ENCODE results near the gene SCNN1B.

SCNN1B gene

GRCh38 chr16:23323224-23324030 is 21.3 kb downstream of the SCNN1B start:
- no peak for DNase-seq

GRCh38 chr16:23324727-23325126 is 22.6 kb downstream of the SCNN1B start:
- DNase-seq = no peak

- DNase-seq = no peak
Measured at GRCh38 chr16:23327836-23328235, 25.7 kb downstream of the SCNN1B start.

- DNase-seq = no peak
Measured at GRCh38 chr16:23330161-23330560, 28.1 kb downstream of the SCNN1B start.

- DNase-seq = no peak
Measured at GRCh38 chr16:23330583-23331249, 28.6 kb downstream of the SCNN1B start.

GRCh38 chr16:23333034-23333579 is 31.0 kb downstream of the SCNN1B start:
- no peak for DNase-seq

GRCh38 chr16:23333831-23334456 is 31.8 kb downstream of the SCNN1B start:
- no peak for DNase-seq

- DNase-seq = no peak
Measured at GRCh38 chr16:23334457-23334853, 32.4 kb downstream of the SCNN1B start.

GRCh38 chr16:23334950-23335349 is 32.8 kb downstream of the SCNN1B start:
- no peak for DNase-seq

- DNase-seq = no peak
Measured at GRCh38 chr16:23337836-23338550, 35.9 kb downstream of the SCNN1B start.

- DNase-seq = no peak
Measured at GRCh38 chr16:23339787-23340186, 37.7 kb downstream of the SCNN1B start.

GRCh38 chr16:23342083-23342640 is 40.1 kb downstream of the SCNN1B start:
- no peak for DNase-seq

GRCh38 chr16:23343643-23344612 is 41.8 kb downstream of the SCNN1B start:
- no peak for DNase-seq

GRCh38 chr16:23345237-23345636 is 43.1 kb downstream of the SCNN1B start:
- no peak for DNase-seq

- no peak for DNase-seq
Measured at GRCh38 chr16:23348579-23349469, 46.7 kb downstream of the SCNN1B start.

- DNase-seq = no peak
Measured at GRCh38 chr16:23351360-23351759, 49.3 kb downstream of the SCNN1B start.

- DNase-seq = no peak
Measured at GRCh38 chr16:23353440-23353839, 51.3 kb downstream of the SCNN1B start.

- no peak for DNase-seq
Measured at GRCh38 chr16:23354246-23354645, 52.1 kb downstream of the SCNN1B start.

- DNase-seq = no peak
Measured at GRCh38 chr16:23355106-23355670, 53.1 kb downstream of the SCNN1B start.

GRCh38 chr16:23356941-23357340 is 54.8 kb downstream of the SCNN1B start:
- DNase-seq = no peak
